ENCODE measurements around the gene GABBR2.

DNA sequence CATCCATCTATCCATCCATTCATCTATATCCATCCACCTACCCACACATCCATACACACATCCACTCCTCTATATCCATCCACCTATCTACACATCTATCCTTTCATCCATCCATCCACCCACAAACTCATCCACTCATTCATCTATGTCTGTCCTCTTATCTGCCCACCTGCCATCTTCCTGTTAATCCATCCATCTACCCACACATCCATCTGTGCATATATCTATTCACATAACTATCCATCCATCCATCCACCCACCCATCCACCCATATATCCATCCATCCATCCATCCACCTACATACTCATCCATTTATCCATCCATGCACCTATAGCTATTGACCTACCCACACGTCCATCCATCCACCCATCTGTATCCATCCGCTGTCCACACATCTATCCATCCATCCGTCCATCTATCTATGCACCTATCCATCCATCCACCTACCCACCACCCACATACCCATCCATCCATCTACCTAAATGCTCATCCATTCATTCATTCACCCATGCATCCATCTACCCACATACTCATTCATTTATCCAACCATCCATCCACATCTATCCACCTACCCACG, 271.2 kb downstream of the GABBR2 start:
- TF ChIP-seq, protein P1, sequence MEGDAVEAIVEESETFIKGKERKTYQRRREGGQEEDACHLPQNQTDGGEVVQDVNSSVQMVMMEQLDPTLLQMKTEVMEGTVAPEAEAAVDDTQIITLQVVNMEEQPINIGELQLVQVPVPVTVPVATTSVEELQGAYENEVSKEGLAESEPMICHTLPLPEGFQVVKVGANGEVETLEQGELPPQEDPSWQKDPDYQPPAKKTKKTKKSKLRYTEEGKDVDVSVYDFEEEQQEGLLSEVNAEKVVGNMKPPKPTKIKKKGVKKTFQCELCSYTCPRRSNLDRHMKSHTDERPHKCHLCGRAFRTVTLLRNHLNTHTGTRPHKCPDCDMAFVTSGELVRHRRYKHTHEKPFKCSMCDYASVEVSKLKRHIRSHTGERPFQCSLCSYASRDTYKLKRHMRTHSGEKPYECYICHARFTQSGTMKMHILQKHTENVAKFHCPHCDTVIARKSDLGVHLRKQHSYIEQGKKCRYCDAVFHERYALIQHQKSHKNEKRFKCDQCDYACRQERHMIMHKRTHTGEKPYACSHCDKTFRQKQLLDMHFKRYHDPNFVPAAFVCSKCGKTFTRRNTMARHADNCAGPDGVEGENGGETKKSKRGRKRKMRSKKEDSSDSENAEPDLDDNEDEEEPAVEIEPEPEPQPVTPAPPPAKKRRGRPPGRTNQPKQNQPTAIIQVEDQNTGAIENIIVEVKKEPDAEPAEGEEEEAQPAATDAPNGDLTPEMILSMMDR (IDR thresholded peaks at IDR 0.05; ENCODE audit: low read length) = no peak
- no peak for TF ChIP-seq EZH2 (optimal IDR thresholded peaks at IDR 0.05; ENCODE audit: low read depth, low read length)

Data from MM.1S (cell line).